Neural progenitor cell (in vitro differentiated cells): Measurements from ENCODE around the gene PEAK1. TPM values are rescaled to one million over a fixed set of nuclear protein-coding genes. Genes with fewer than 3 reads are reported as not detected.
"Not testable (repeated sequence)": the region's sequence is repeated elsewhere in the genome, so short reads cannot be mapped to it uniquely, and the experiment has no call there.

Source experiments
- DNase-seq: peaks from one replicate; pipeline ENCODE4 v3.0.0-alpha.2; 2016; ENCODE audit warnings: low spot score
- H2AFZ ChIP-seq: fragments of 200-600 bp; sonication (generic); replicated peaks from 2 replicates; pipeline ENCODE4 v1.6.1; 2016; ENCODE audit warnings: antibody characterized with exemption
- H3F3A ChIP-seq: fragments of 200-600 bp; sonication (generic); 2 replicates; pipeline ENCODE4 v1.6.1; 2016; ENCODE audit warnings: antibody characterized with exemption, low read depth
- H3K27ac ChIP-seq: fragments of 200-600 bp; sonication (generic); 2 replicates; pipeline ENCODE4 v1.5.1; 2016; ENCODE audit warnings: mild to moderate bottlenecking
- H3K27me3 ChIP-seq: fragments of 200-600 bp; sonication (generic); 2 replicates; pipeline ENCODE4 v1.6.1; 2016; ENCODE audit warnings: mild to moderate bottlenecking, moderate library complexity
- H3K36me3 ChIP-seq: fragments of 200-600 bp; sonication (generic); 2 replicates; pipeline ENCODE4 v1.5.1; 2016
- H3K4me1 ChIP-seq: fragments of 200-600 bp; sonication (generic); 2 replicates; pipeline ENCODE4 v1.6.1; 2016; ENCODE audit warnings: mixed run types
- H3K4me2 ChIP-seq: fragments of 200-600 bp; sonication (generic); 2 replicates; pipeline ENCODE4 v1.6.1; 2016
- H3K4me3 ChIP-seq: fragments of 200-600 bp; sonication (generic); 2 replicates; pipeline ENCODE4 v1.5.1; 2016
- H3K79me2 ChIP-seq: fragments of 200-600 bp; sonication (generic); 2 replicates; pipeline ENCODE4 v1.6.1; 2016; ENCODE audit warnings: low read depth
- H3K9ac ChIP-seq: fragments of 200-600 bp; sonication (generic); 2 replicates; pipeline ENCODE4 v1.6.1; 2016
- H3K9me3 ChIP-seq: fragments of 200-600 bp; sonication (generic); 2 replicates; pipeline ENCODE4 v1.5.1; 2016; ENCODE audit warnings: low read depth
- H4K20me1 ChIP-seq: fragments of 200-600 bp; sonication (generic); 2 replicates; pipeline ENCODE4 v1.6.1; 2016; ENCODE audit warnings: low read depth
- H3K27ac Mint-ChIP-seq: 3 replicates; pipeline ENCODE4 v1.8.0; 2021; ENCODE audit warnings: mixed read lengths
- H3K27me3 Mint-ChIP-seq: 2 replicates; pipeline ENCODE4 v1.8.0; 2022; ENCODE audit warnings: low read depth, mild to moderate bottlenecking, inconsistent platforms, moderate library complexity, mixed read lengths; ENCODE audit not compliant: insufficient read depth
- H3K36me3 Mint-ChIP-seq: 3 replicates; pipeline ENCODE4 v1.8.0; 2021; ENCODE audit warnings: mixed read lengths
- H3K4me1 Mint-ChIP-seq: 3 replicates; pipeline ENCODE4 v1.8.0; 2021; ENCODE audit warnings: mixed read lengths
- H3K4me3 Mint-ChIP-seq: 3 replicates; pipeline ENCODE4 v1.8.0; 2021; ENCODE audit warnings: mild to moderate bottlenecking, moderate library complexity, mixed read lengths
- H3K9me3 Mint-ChIP-seq: 3 replicates; pipeline ENCODE4 v1.8.0; 2020; ENCODE audit warnings: mixed read lengths
- CTCF ChIP-seq: fragments of 200-600 bp; sonication (generic); IDR thresholded peaks from 2 replicates; pipeline ENCODE4 v1.5.1; 2017; ENCODE audit warnings: antibody characterized with exemption, mild to moderate bottlenecking
- EZH2 ChIP-seq: fragments of 200-600 bp; sonication (generic); IDR thresholded peaks from 2 replicates; pipeline ENCODE4 v1.6.1; 2017; ENCODE audit warnings: antibody characterized with exemption, mild to moderate bottlenecking, moderate library complexity
- EZH2phosphoT487 ChIP-seq: fragments of 200-600 bp; sonication (generic); IDR thresholded peaks from 2 replicates; pipeline ENCODE4 v1.6.1; 2017; ENCODE audit warnings: antibody characterized with exemption
- total RNA-seq: library from RNA; depleted of rRNA; stranded (reverse); fragments of >200 nt; gene quantifications from 2 replicates; pipeline ENCODE4 v1.2.3, GENCODE V29; 2015; ENCODE audit warnings: low replicate concordance

Gene PEAK1
- total RNA-seq, 1 donor from 2014 or later: 30.9 TPM

GRCh38 chr15:77160562-77161478 lies 259.1 kb downstream of the PEAK1 start:
- H3K9ac ChIP-seq: no peak overlapping the region
- Mint-ChIP-seq H3K4me1 (peaks cover 7% of the 10 kb centered on the region), H3K9me3 (peaks cover 4% of the 10 kb centered on the region), H3K4me3 (no peak overlapping the region), H3K36me3 (peaks cover 17% of the 10 kb centered on the region), H3K27ac (no peak overlapping the region), H3K27me3 (no peaks in the 10 kb centered on the region)
- H3K36me3 ChIP-seq: peaks cover 11% of the 10 kb centered on the region
- no peak overlapping the region for H3K27ac ChIP-seq
- H4K20me1 ChIP-seq: no peaks in the 10 kb centered on the region
- no peak for TF ChIP-seq EZH2
- no peak for TF ChIP-seq CTCF
- no peak for TF ChIP-seq EZH2phosphoT487
- peaks cover 5% of the 10 kb centered on the region for H3F3A ChIP-seq
- no peak for DNase-seq
- no peak overlapping the region for H3K4me3 ChIP-seq
- H2AFZ ChIP-seq: no peak overlapping the region
- no peaks in the 10 kb centered on the region for H3K79me2 ChIP-seq
- H3K9me3 ChIP-seq: no peaks in the 10 kb centered on the region
- H3K27me3 ChIP-seq: no peaks in the 10 kb centered on the region
- no peak overlapping the region for H3K4me2 ChIP-seq
- no peaks in the 10 kb centered on the region for H3K4me1 ChIP-seq

- not testable (repeated sequence) for DNase-seq
Measured at GRCh38 chr15:77156000-77156399, 263.9 kb downstream of the PEAK1 start.

DNA sequence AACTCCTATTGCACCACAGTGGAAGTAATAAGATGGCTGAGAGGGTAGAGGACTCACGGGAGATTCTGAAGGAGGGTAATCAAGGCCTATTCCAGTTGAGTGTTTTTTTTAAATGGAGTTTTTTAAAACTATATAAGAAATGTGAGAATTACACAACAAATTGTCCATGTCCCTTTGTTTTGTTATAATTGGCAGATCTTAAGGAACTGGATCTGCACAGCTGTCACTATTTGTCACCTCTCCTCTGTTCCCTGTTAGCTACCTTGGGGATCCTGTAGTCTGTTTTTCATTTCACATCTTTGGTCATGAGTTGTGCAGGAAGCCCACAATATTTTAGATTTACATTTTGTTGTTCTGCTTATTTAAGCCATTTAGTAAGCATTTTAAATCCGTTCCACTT lies 271.7 kb downstream of the PEAK1 start:
- Histone ChIP-seq H3K27ac (no peak overlapping the region), H3K4me1 (no peaks in the 10 kb centered on the region), H2AFZ (no peak overlapping the region), H3K9me3 (no peaks in the 10 kb centered on the region), H3K79me2 (no peaks in the 10 kb centered on the region), H3K9ac (no peak overlapping the region), H3K36me3 (no peaks in the 10 kb centered on the region), H3F3A (no peaks in the 10 kb centered on the region), H3K4me3 (no peak overlapping the region), H4K20me1 (no peaks in the 10 kb centered on the region), H3K4me2 (no peak overlapping the region), H3K27me3 (no peaks in the 10 kb centered on the region)
- Mint-ChIP-seq H3K9me3 (no peaks in the 10 kb centered on the region), H3K27me3 (peaks cover 3% of the 10 kb centered on the region), H3K4me3 (no peak overlapping the region), H3K27ac (no peak overlapping the region), H3K36me3 (peaks cover 10% of the 10 kb centered on the region), H3K4me1 (no peaks in the 10 kb centered on the region)
- TF ChIP-seq EZH2phosphoT487 (no peak), CTCF (no peak), EZH2 (no peak)
- no peak for DNase-seq

More at GRCh38 chr15:77156000-77156399, 263.9 kb downstream of the PEAK1 start:
- not testable (repeated sequence) for H3K27ac Mint-ChIP-seq, H3K4me2 ChIP-seq, H3K27ac ChIP-seq, H2AFZ ChIP-seq, H3K4me1 Mint-ChIP-seq, H4K20me1 ChIP-seq, H3K9me3 ChIP-seq, H3K9ac ChIP-seq, H3K27me3 ChIP-seq, H3F3A ChIP-seq, H3K4me3 Mint-ChIP-seq, H3K4me1 ChIP-seq, H3K79me2 ChIP-seq, H3K27me3 Mint-ChIP-seq, H3K4me3 ChIP-seq
- H3K36me3 Mint-ChIP-seq: peaks cover 29% of the 10 kb centered on the region
- peaks cover 11% of the 10 kb centered on the region for H3K36me3 ChIP-seq
- H3K9me3 Mint-ChIP-seq: peaks cover 15% of the 10 kb centered on the region

- no peak overlapping the region for H3K9ac ChIP-seq
- H3K36me3 ChIP-seq: peaks cover 4% of the 10 kb centered on the region
Measured at GRCh38 chr15:77145370-77145769, 274.5 kb downstream of the PEAK1 start.

More at GRCh38 chr15:77145370-77145769, 274.5 kb downstream of the PEAK1 start:
- no peaks in the 10 kb centered on the region for H4K20me1 ChIP-seq
- no peak for TF ChIP-seq EZH2phosphoT487
- no peak for TF ChIP-seq EZH2
- TF ChIP-seq CTCF: no peak
- no peaks in the 10 kb centered on the region for H3K79me2 ChIP-seq
- Mint-ChIP-seq H3K36me3 (peaks cover 24% of the 10 kb centered on the region), H3K4me3 (no peak overlapping the region), H3K27me3 (peaks cover 3% of the 10 kb centered on the region), H3K9me3 (peaks cover 19% of the 10 kb centered on the region), H3K4me1 (no peaks in the 10 kb centered on the region), H3K27ac (no peak overlapping the region)
- no peaks in the 10 kb centered on the region for H3K27me3 ChIP-seq
- H3K9me3 ChIP-seq: peaks cover 14% of the 10 kb centered on the region
- no peak overlapping the region for H3K4me3 ChIP-seq
- H2AFZ ChIP-seq: no peak overlapping the region
- DNase-seq: no peak
- H3K4me1 ChIP-seq: no peaks in the 10 kb centered on the region
- no peak overlapping the region for H3K27ac ChIP-seq
- H3K4me2 ChIP-seq: no peak overlapping the region
- H3F3A ChIP-seq: no peaks in the 10 kb centered on the region
